ENCODE results near the gene RPL35.

GRCh38 chr9:124878518-124878917 lies 16.8 kb upstream of the RPL35 start:
- TF ChIP-seq CTCF (IDR thresholded peaks at IDR 0.05), result no peak
- no peak for TF ChIP-seq POLR2A (IDR thresholded peaks at IDR 0.05)
